NCI-H146 (cell line): ENCODE results near the gene NPAS2.
A peak's percentile ranks its signal among the peaks of the same experiment; 100 is the strongest.

Experiments
- DNase-seq: peaks from one replicate; lab custom pipeline; 2025; lab: John Stamatoyannopoulos, UW

NPAS2 gene

GRCh38 chr2:101012054-101012705 lies 192.2 kb downstream of the NPAS2 start:
- no peak for DNase-seq

- DNase-seq: peak; percentile 4
Observed at GRCh38 chr2:101012706-101013181, 192.8 kb downstream of the NPAS2 start.

GRCh38 chr2:101014264-101014857 lies 194.4 kb downstream of the NPAS2 start:
- no peak for DNase-seq

GRCh38 chr2:101017371-101017770 lies 197.4 kb downstream of the NPAS2 start:
- DNase-seq: no peak

- DNase-seq: no peak
Observed at GRCh38 chr2:101018934-101019333, 199.0 kb downstream of the NPAS2 start.

GRCh38 chr2:101022221-101022620 lies 202.3 kb downstream of the NPAS2 start:
- DNase-seq: no peak

GRCh38 chr2:101023327-101024107 lies 203.6 kb downstream of the NPAS2 start:
- DNase-seq: no peak

GRCh38 chr2:101025561-101025960 lies 205.6 kb downstream of the NPAS2 start:
- no peak for DNase-seq

GRCh38 chr2:101026253-101026701 lies 206.3 kb downstream of the NPAS2 start:
- no peak for DNase-seq

GRCh38 chr2:101026923-101027469 lies 207.1 kb downstream of the NPAS2 start:
- no peak for DNase-seq

GRCh38 chr2:101027852-101028251 lies 207.9 kb downstream of the NPAS2 start:
- DNase-seq: no peak

- DNase-seq: no peak
Observed at GRCh38 chr2:101030866-101031554, 211.1 kb downstream of the NPAS2 start.

GRCh38 chr2:101032084-101032776 lies 212.3 kb downstream of the NPAS2 start:
- no peak for DNase-seq

GRCh38 chr2:101036562-101036961 lies 216.6 kb downstream of the NPAS2 start:
- DNase-seq: peak; percentile 16

- no peak for DNase-seq
Observed at GRCh38 chr2:101037161-101037755, 217.3 kb downstream of the NPAS2 start.

GRCh38 chr2:101038455-101039255 lies 218.7 kb downstream of the NPAS2 start:
- DNase-seq: peak; percentile 6

GRCh38 chr2:101040072-101040471 lies 220.1 kb downstream of the NPAS2 start:
- no peak for DNase-seq

- no peak for DNase-seq
Observed at GRCh38 chr2:101040761-101041160, 220.8 kb downstream of the NPAS2 start.

GRCh38 chr2:101041413-101041812 lies 221.5 kb downstream of the NPAS2 start:
- no peak for DNase-seq

- DNase-seq: no peak
Observed at GRCh38 chr2:101045330-101045729, 225.4 kb downstream of the NPAS2 start.
